Measurements from ENCODE around the gene APOBEC3H.

DNA sequence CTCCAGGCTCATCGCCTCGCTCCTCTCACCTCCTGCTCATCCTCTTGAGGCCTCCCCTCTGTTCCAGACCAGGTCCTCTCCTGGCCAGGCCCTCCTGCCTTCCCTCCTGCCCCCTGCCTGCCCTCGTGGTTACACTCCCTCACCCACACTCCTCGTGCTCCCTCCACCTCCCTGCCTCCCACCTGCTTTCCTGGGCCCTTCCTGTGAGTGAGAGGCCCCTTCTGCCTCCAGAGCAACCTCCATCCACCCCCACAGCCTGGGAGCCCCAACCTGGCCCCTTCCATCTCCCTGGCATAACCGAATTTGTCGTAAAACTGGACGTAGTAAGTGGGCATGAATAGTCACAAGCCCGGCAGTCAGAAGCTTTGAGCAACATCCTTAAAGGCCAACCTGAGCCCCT is 15.4 kb upstream of the APOBEC3H start:
- TF ChIP-seq, protein P1, sequence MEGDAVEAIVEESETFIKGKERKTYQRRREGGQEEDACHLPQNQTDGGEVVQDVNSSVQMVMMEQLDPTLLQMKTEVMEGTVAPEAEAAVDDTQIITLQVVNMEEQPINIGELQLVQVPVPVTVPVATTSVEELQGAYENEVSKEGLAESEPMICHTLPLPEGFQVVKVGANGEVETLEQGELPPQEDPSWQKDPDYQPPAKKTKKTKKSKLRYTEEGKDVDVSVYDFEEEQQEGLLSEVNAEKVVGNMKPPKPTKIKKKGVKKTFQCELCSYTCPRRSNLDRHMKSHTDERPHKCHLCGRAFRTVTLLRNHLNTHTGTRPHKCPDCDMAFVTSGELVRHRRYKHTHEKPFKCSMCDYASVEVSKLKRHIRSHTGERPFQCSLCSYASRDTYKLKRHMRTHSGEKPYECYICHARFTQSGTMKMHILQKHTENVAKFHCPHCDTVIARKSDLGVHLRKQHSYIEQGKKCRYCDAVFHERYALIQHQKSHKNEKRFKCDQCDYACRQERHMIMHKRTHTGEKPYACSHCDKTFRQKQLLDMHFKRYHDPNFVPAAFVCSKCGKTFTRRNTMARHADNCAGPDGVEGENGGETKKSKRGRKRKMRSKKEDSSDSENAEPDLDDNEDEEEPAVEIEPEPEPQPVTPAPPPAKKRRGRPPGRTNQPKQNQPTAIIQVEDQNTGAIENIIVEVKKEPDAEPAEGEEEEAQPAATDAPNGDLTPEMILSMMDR (IDR thresholded peaks at IDR 0.05): no peak
- TF ChIP-seq POLR2A (IDR thresholded peaks at IDR 0.05; ENCODE audit: low read depth): no peak

All from esophagus muscularis mucosa (tissue), 3 donors.